B cell (primary cell): ENCODE measurements around the gene LAMP2.

Experiments used
- EZH2 ChIP-seq: IDR thresholded peaks from 2 replicates; pipeline ENCODE4 v1.6.1; 2012; ENCODE audit warnings: borderline replicate concordance, low read depth, mild to moderate bottlenecking, moderate library complexity, low read length; ENCODE audit not compliant: insufficient read depth, poor library complexity, severe bottlenecking
- TF ChIP-seq, protein P1 (sequence below): fragments of 200-600 bp; IDR thresholded peaks from one replicate; pipeline ENCODE4 v1.8.0; 2022; ENCODE audit warnings: antibody characterized with exemption, mild to moderate bottlenecking

DNA sequence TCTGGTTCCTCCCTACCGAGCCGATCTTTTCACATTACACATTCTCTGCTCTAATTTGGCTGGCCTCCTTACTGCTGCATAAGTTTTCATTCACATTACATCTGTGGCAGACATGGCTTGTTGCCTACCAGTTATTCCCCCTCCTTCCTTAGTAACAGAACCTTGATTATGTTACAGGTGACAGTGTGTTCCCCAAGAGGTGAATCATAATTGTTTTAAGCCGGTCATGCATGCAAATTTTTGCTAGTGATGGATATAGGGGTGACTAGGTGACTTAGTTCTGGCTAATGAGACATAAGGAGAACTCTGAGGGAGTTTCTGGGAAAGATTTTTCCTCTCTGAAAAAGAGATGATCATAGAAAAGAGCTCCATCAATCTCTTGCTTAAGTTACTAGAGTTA is 8.4 kb upstream of the LAMP2 start:
- TF ChIP-seq, protein P1, sequence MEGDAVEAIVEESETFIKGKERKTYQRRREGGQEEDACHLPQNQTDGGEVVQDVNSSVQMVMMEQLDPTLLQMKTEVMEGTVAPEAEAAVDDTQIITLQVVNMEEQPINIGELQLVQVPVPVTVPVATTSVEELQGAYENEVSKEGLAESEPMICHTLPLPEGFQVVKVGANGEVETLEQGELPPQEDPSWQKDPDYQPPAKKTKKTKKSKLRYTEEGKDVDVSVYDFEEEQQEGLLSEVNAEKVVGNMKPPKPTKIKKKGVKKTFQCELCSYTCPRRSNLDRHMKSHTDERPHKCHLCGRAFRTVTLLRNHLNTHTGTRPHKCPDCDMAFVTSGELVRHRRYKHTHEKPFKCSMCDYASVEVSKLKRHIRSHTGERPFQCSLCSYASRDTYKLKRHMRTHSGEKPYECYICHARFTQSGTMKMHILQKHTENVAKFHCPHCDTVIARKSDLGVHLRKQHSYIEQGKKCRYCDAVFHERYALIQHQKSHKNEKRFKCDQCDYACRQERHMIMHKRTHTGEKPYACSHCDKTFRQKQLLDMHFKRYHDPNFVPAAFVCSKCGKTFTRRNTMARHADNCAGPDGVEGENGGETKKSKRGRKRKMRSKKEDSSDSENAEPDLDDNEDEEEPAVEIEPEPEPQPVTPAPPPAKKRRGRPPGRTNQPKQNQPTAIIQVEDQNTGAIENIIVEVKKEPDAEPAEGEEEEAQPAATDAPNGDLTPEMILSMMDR, result no peak
- TF ChIP-seq EZH2, result no peak
